Heart left ventricle (tissue), 13 donors: Measurements from ENCODE around the gene SERPINH1.
A peak's percentile ranks its signal among the peaks of the same experiment; 100 is the strongest.

Source experiments
- CTCF ChIP-seq, 12 donors: fragments of 200-600 bp; sonication (generic) in 4 of 12; IDR thresholded peaks; one replicate each; pipeline versions ENCODE4 v1.5.0 to v1.8.0; 2018 to 2022; ENCODE audit warnings: antibody characterized with exemption in 12 of 12, mild to moderate bottlenecking in 5 of 12
- POLR2A ChIP-seq, 2 donors: fragments of 450-650 bp; IDR thresholded peaks; one replicate each; pipeline ENCODE4 v1.6.1; 2017; ENCODE audit warnings: antibody characterized with exemption in 2 of 2, mild to moderate bottlenecking in 2 of 2, moderate library complexity in 2 of 2
- donor health status: ischemic (EF 13 %, LVEDD 7.1; RV severe dilation, severe dysfunction).
- donor health status: DM: no; HTN: yes; CAD: no.
- donor health status: DM: no; HTN: no; CAD: no.
- donor health status: ischemic (EF 25% LVEDD 6.9; RV normal size, moderate dysfunction).
- donor health status: ischemic (EF 25% LVEDD 5.7; RV mildly dilated, moderate dysfunction).
- donor health status: ischemic (EF 35%, LVEDD 5.7; RV mildly dilated, moderate dysfunction).
- donor health status: nonischemic (EF 11% LVEDD 7.7; RV severe dilation, severe dysfunction).
- donor health status: DM: yes; HTN: yes; CAD: no.
- donor health status: PGD.
- donor health status: ischemic (EF 29% LVEDD 5.4; RV normal size, mild dysfunction).
- donor health status: nonischemic (EF 23%, LVEDD 6.1; RV moderate dilation, normal function).

GRCh38 chr11:75547617-75548058 is 14.4 kb upstream of the SERPINH1 start:
- TF ChIP-seq CTCF (IDR thresholded peaks at IDR 0.05) (peak; percentile 77 to 96 (median 90)), POLR2A (IDR thresholded peaks at IDR 0.05) (no peak)
